Left cardiac atrium (tissue), 4 donors: ENCODE results near the gene COG6. TPM values are rescaled to one million over a fixed set of nuclear protein-coding genes. Genes with fewer than 3 reads are reported as not detected.
A peak's percentile ranks its signal among the peaks of the same experiment; 100 is the strongest.

ENCODE experiments used
- ATAC-seq, 2 donors: fragments of 200-7000 bp; cut with Tn5 transposase; one replicate each; pipeline ENCODE4 v1.9.1; 2020; ENCODE audit warnings: mild to moderate bottlenecking in 2 of 2, moderate library complexity in 2 of 2
- DNase-seq: peaks from one replicate; pipeline ENCODE4 v3.0.0-alpha.2; 2020
- intact Hi-C, 2 donors: fragments of 100-400 bp; cut with DNase I; formaldehyde crosslinking; loops; one replicate each; pipeline versions ENCODE4 v1.14.1 to v1.15.1; 2022 to 2023
- total RNA-seq, 2 donors: library from RNA; stranded (reverse); fragmentation: NEBNext Ultra II Directional; extraction: Animal tissue kit (Norgen Biotek cat#: 25700); gene quantifications; one replicate each; pipeline ENCODE4 v1.2.1, GENCODE V29; 2021
- donor health status: DM: no; HTN: yes; CAD: no.
- donor health status: DM: no; HTN: yes; CAD: no; lungs with severe emphysema.
- donor health status: DM: yes; HTN: yes; CAD: no.
- donor health status: Dilated cardiomyopathy.

The COG6 gene
- total RNA-seq, 2 donors from 2014 or later, result 25.5 to 32.2 TPM

GRCh38 chr13:39672378-39673132 lies 17.1 kb downstream of the COG6 start:
- no peak for DNase-seq
- ATAC-seq, result no peak
- intact Hi-C loops, result no loop called here

DNA sequence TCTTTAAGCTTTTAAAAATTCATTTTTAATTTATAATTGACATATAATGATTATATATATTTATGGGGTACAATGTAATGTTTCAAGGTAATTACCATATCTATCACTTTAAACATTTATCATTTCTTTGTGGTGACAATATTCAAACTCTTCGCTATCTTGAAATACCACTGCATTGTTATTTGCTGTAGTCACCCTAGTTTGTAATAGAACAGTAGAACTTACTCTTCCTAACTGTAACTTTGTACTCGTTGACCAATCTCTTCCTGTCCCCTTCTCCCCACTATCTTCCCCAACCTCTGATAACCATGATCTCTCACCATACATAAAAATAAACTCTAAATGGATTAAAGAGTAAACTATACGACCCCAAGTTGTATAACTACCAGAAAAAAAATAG lies 20.4 kb downstream of the COG6 start:
- DNase-seq (no peak), ATAC-seq (no peak)
- intact Hi-C loops, result loop anchor here in 1 of 2 donors (5.0 kb wide), 1 partner anchor 624 kb away; no protein-coding TSS in a partner anchor

- intact Hi-C loops, result loop anchor here in 1 of 2 donors (5.0 kb wide), 1 partner anchor 624 kb away; no protein-coding TSS in a partner anchor
- ATAC-seq (no peak), DNase-seq (no peak)
Observed at GRCh38 chr13:39676315-39676876, 20.9 kb downstream of the COG6 start.

DNA sequence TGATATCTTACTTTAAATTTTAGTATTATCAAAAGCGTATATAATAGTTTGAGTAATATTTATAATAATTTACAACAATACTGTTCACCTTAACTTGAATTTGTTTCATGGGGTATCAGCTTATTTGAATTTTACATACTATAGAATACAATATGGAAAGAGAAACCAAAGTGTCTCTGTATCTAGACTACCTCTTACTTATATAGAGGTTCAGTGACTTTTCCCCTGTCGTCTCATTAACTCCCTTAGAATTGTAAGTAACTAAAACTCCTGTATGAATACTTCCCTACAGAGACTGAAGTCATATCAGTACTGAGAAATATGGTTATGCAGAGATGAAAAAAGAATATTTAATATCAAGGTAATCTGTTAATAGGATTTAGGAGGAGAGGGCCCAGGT lies 26.8 kb downstream of the COG6 start:
- ATAC-seq, result no peak
- intact Hi-C loops, result loop anchor here in 1 of 2 donors (5.0 kb wide), 1 partner anchor 1095 kb away; no protein-coding TSS in a partner anchor
- DNase-seq, result no peak

GRCh38 chr13:39682788-39683187 lies 27.3 kb downstream of the COG6 start:
- no peak for ATAC-seq
- no peak for DNase-seq
- intact Hi-C loops, result loop anchor here in 1 of 2 donors (5.0 kb wide), 1 partner anchor 1095 kb away; no protein-coding TSS in a partner anchor

DNA sequence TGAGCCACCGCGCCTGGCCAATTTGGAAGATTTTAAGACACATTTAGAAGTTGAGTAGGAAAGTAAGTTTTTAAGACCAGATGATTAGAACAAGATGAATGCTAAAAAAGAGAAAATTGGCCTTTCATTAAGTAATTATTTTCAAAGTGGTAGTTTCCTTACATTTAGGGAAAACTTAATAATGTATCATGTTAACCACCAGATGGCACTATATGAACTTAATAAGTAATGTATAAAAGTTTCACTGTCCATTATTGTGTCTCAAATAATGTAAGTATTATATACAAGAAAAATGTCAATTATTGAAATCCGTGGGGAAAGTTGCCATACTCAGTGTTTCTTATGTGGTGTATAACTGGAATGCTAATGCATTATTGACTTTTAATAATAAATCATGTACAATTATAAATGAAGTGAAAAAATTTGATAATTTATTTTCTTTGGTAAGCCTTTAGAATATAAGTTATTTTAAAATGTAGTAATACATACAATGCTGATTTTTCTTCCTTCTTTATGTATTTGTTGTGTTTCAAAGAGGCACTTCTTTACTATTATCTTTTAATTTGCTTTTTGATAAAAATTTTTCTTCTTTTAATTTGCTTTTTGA lies 29.2 kb downstream of the COG6 start:
- DNase-seq, result no peak
- intact Hi-C loops, result loop anchor here in 1 of 2 donors (5.0 kb wide), 2 partner anchors 1003 to 1093 kb away; no protein-coding TSS in a partner anchor
- ATAC-seq, result no peak

GRCh38 chr13:39685652-39686051 lies 30.2 kb downstream of the COG6 start:
- ATAC-seq (no peak), DNase-seq (no peak)
- intact Hi-C loops, result loop anchor here in 1 of 2 donors (5.0 kb wide), 1 partner anchor 1002 kb away; no protein-coding TSS in a partner anchor

GRCh38 chr13:39688278-39688677 lies 32.8 kb downstream of the COG6 start:
- DNase-seq, result no peak
- ATAC-seq, result peak in 1 of 2 donors; percentile 34
- intact Hi-C loops, result loop anchor here in 1 of 2 donors (5.0 kb wide), 1 partner anchor 999 kb away; no protein-coding TSS in a partner anchor

- no peak for DNase-seq
- intact Hi-C loops, result loop anchor here in 1 of 2 donors (5.0 kb wide), 1 partner anchor 998 kb away; no protein-coding TSS in a partner anchor
- peak; percentile 41 to 71 for ATAC-seq
Observed at GRCh38 chr13:39688699-39689405, 33.4 kb downstream of the COG6 start.

- no peak for ATAC-seq
- DNase-seq, result no peak
- intact Hi-C loops, result no loop called here
Observed at GRCh38 chr13:39692660-39693438, 37.4 kb downstream of the COG6 start.

- intact Hi-C loops, result no loop called here
- DNase-seq (no peak), ATAC-seq (no peak)
Observed at GRCh38 chr13:39699274-39699673, 43.8 kb downstream of the COG6 start.

DNA sequence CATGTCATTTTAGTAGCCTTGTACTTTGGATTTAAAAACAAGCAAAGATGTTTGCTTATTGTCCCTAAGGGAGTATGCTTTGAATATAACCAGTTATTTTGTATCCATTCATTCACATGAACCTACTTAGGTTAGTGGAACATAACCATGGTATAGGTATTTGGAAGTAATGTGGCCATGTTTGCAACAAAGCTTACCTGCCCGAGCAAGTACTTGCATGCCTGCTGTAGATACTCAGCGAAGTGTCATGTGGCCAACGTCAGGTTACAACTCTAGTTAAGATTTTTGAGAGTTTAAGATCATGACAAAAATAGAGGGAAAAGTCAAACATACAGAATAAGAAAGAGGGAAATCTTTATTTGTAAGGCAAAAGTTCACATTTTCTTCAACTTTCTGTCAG lies 57.2 kb downstream of the COG6 start:
- ATAC-seq, result no peak
- DNase-seq, result no peak
- intact Hi-C loops, result no loop called here

GRCh38 chr13:39729156-39729555 lies 73.7 kb downstream of the COG6 start:
- intact Hi-C loops, result no loop called here
- no peak for DNase-seq
- no peak for ATAC-seq

DNA sequence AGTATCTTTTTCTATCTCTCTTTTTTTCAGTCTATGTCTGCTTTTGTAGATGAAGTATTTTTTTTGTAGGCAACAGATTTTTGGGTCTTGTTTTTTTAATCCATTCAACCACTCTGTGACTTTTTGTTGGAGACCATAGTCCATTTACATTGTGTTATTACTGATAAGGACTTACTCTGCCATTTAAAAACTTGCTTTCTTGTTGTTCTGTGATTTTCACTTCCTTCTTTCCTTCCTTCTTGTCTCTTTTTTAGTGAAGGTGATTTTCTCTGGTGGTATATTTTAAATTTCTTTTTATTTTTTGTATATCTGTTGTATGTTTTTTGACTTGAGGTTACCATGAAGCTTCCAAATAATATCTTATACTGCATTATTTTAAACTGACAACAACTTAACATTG lies 79.5 kb downstream of the COG6 start:
- DNase-seq, result no peak
- intact Hi-C loops, result no loop called here
- ATAC-seq, result no peak

- ATAC-seq, result no peak
- intact Hi-C loops, result no loop called here
Observed at GRCh38 chr13:39737047-39737446, 81.6 kb downstream of the COG6 start.

DNA sequence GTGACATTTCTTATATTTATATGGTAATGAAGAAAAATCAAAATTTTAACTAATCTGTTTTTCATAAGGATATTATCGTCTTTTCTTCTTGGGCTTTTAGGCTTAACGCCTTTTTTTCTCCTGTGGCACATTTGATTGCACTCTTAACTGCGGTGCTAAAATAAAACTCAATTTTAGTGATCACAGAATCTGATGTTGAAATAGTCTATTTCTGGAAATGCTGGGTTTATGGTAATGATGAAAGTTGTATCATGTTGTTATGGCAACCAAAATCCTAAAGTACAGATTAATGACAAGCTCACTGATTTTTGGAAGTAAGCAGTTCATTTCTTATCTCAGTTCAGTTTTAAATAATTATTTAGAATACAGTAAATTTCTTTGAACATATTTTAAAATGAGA lies 85.3 kb downstream of the COG6 start:
- intact Hi-C loops, result no loop called here
- DNase-seq (no peak), ATAC-seq (no peak)

More at GRCh38 chr13:39737047-39737446, 81.6 kb downstream of the COG6 start:
- no peak for DNase-seq

DNA sequence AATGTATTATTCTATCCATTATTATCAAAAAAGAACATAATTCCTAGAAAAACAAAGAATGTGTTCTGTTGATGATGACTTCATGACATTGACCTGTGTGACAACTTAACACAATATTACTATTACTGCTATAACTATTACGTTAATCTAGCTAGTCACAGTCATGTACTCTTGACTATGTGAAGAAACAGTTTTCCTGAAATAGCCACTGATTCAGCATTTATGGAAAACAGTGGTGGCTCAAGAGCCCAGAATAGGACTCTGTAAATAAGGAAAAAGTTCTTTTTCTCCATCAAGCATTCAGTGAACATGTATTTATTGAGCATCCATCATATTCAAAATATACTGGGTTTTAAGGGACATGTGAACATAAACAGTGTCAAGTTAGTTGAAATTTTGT lies 93.5 kb downstream of the COG6 start:
- no peak for ATAC-seq
- no peak for DNase-seq
- intact Hi-C loops, result no loop called here

GRCh38 chr13:39749528-39749927 lies 94.1 kb downstream of the COG6 start:
- intact Hi-C loops, result no loop called here
- ATAC-seq, result no peak

GRCh38 chr13:39751805-39752204 lies 96.3 kb downstream of the COG6 start:
- DNase-seq, result no peak
- intact Hi-C loops, result no loop called here
- no peak for ATAC-seq

More at GRCh38 chr13:39749528-39749927, 94.1 kb downstream of the COG6 start:
- DNase-seq, result no peak
